OCI-LY7 (cell line): Measurements from ENCODE around the gene DESI1.

Source experiments
- EZH2phosphoT487 ChIP-seq: fragments of 200-600 bp; sonication (generic); IDR thresholded peaks from 2 replicates; pipeline ENCODE4 v1.6.1; 2018; ENCODE audit warnings: low read depth, borderline replicate concordance, mild to moderate bottlenecking, mixed run types, antibody characterized with exemption, low read length, moderate library complexity, mixed read lengths
- TF ChIP-seq, protein P1 (sequence below): fragments of 200-600 bp; sonication (generic); conservative IDR thresholded peaks from 2 replicates; pipeline ENCODE4 v1.5.1; 2014; ENCODE audit warnings: mild to moderate bottlenecking, antibody characterized with exemption, low read length, moderate library complexity, mixed read lengths

DNA sequence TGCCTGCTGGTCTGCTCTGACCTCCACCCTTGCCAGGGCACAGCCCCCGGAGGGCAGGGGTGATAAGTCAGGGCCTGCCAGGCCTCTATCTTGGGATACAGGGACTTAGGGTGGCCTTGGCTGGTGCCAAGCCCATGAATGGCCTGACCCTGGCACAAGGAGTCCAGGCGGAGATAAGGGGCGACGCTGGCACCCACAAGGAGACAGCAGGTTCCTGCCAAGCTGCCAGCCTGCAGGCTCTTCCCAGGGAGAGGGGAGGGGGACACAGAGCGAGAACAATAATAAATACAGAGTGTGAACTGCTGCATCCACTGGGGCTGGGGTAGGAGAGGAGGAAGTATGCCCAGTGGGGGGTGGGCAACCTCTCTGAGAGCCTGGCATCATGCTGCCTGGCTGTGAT, 59.1 kb downstream of the DESI1 start:
- TF ChIP-seq, protein P1, sequence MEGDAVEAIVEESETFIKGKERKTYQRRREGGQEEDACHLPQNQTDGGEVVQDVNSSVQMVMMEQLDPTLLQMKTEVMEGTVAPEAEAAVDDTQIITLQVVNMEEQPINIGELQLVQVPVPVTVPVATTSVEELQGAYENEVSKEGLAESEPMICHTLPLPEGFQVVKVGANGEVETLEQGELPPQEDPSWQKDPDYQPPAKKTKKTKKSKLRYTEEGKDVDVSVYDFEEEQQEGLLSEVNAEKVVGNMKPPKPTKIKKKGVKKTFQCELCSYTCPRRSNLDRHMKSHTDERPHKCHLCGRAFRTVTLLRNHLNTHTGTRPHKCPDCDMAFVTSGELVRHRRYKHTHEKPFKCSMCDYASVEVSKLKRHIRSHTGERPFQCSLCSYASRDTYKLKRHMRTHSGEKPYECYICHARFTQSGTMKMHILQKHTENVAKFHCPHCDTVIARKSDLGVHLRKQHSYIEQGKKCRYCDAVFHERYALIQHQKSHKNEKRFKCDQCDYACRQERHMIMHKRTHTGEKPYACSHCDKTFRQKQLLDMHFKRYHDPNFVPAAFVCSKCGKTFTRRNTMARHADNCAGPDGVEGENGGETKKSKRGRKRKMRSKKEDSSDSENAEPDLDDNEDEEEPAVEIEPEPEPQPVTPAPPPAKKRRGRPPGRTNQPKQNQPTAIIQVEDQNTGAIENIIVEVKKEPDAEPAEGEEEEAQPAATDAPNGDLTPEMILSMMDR, result no peak
- TF ChIP-seq EZH2phosphoT487, result no peak
